GM13976 (cell line): ENCODE results near the gene MICAL3.
"Not testable (repeated sequence)": the region's sequence is repeated elsewhere in the genome, so short reads cannot be mapped to it uniquely, and the experiment has no call there.

Experiments
- DNase-seq: peaks from one replicate; pipeline ENCODE4 v3.0.0; 2012; ENCODE audit warnings: low spot score
- CTCF ChIP-seq: IDR thresholded peaks from 2 replicates; pipeline ENCODE4 v1.5.1; 2012; ENCODE audit warnings: borderline replicate concordance, mild to moderate bottlenecking; ENCODE audit not compliant: insufficient read depth; ENCODE audit errors: extremely low read depth, missing control alignments, control extremely low read depth
- in situ Hi-C: fragments of 300-500 bp; cut with MboI; formaldehyde crosslinking; loops from one replicate; pipeline ENCODE4 v1.12.0; 2022; ENCODE audit warnings: low sequenced_read_pairs, mixed read lengths, inconsistent platforms; ENCODE audit not compliant: unreplicated experiment

MICAL3 gene

GRCh38 chr22:18065256-18065655 is 40.9 kb upstream of the MICAL3 start:
- in situ Hi-C loops: no loop called here
- TF ChIP-seq CTCF: peak; percentile 17

GRCh38 chr22:18064636-18065035 is 40.3 kb upstream of the MICAL3 start:
- TF ChIP-seq CTCF: no peak
- in situ Hi-C loops: no loop called here
- no peak for DNase-seq

More at GRCh38 chr22:18065256-18065655, 40.9 kb upstream of the MICAL3 start:
- DNase-seq: no peak

- in situ Hi-C loops, DNase-seq: not testable (repeated sequence)
Observed at GRCh38 chr22:18063715-18064114, 39.4 kb upstream of the MICAL3 start.

- TF ChIP-seq CTCF: no peak
- no peak for DNase-seq
- in situ Hi-C loops: no loop called here
Observed at GRCh38 chr22:18063306-18063705, 38.9 kb upstream of the MICAL3 start.

GRCh38 chr22:18062421-18062820 is 38.1 kb upstream of the MICAL3 start:
- in situ Hi-C loops: no loop called here
- no peak for DNase-seq
- TF ChIP-seq CTCF: no peak

- no peak for TF ChIP-seq CTCF
- no peak for DNase-seq
- in situ Hi-C loops: no loop called here
Observed at GRCh38 chr22:18060646-18061620, 36.6 kb upstream of the MICAL3 start.

GRCh38 chr22:18059991-18060390 is 35.6 kb upstream of the MICAL3 start:
- no peak for TF ChIP-seq CTCF
- in situ Hi-C loops: no loop called here
- DNase-seq: no peak
